ENCODE measurements around the gene SLC39A1.

The SLC39A1 gene

DNA sequence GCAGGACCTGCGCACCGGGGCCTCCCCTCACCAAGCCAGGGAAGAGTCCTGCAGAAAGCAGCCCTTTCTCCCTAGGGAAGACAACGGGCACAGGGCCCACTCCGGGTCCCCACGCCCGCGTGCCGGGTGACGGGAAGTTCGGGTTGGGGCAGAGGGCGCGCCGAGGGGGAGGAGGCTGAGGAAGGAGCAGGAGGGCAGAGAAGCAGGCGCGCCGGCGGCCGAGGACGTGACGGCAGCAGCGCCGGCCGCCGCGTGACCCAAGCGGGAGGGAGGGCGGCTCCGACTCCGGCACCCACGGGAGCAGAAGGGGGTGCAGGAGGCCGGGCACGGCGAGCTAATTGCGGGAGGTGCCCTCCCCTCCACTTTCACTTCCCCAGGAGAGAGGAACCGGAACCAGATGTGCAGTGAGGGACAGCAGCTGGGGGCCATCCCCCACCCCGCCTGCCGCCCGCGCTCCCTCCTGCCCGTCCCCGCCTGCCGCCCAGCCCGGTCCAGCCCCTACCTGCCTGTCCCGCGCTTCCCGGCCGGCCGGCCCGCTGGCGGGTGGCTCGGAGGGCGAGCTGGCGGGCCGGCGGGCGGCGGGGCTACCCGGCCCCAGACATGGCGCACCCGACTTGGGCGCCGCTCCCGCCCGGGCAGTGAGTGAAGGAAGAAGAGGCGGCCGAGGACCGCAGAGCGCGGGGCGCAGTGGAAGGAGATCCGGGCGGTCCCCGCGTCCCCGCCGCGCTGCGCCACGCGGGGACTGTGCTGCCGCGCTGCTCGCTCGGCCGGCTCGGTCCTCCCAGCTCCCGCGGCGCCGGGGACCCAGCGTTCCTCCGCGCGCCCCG lies 17.3 kb downstream of the SLC39A1 start:
- no peak for TF ChIP-seq CTCF (IDR thresholded peaks at IDR 0.05; ENCODE audit: extremely low read depth, missing control alignments)
- peak; percentile 97 for DNase-seq (ENCODE audit: low spot score)

DNA sequence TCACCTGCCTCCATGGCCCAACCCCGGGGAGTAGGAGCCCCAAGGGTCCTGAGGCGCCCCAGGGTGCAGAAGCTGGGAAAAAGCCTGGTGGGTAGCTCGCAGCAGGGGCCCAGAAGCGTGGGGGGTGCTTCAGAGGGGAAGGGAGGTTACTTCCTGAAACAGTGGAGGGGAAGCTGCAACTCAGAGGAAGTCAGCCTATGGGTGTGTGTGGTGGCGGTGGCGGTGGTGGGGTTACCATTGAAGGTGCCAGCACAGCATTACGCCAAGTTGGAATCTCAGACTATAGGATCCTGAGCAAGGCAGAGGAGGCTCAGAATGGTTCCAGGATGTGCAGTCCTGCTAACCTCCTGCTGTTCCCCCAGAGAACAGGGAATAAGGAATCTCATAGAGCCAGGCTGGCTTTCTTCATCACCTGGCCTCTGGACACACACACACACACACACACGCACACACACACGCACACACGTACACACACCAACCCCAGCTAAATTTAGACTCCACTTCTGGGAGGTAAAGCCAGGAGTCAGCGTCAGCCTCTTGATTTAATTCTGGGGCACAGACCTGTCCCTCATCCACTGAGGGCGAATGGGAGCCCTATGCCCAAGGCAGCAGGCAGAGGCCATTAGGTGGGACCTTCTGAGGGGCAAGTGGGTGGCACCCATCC lies 18.1 kb downstream of the SLC39A1 start:
- DNase-seq (ENCODE audit: low spot score) = peak; percentile 88
- no peak for TF ChIP-seq CTCF (IDR thresholded peaks at IDR 0.05; ENCODE audit: extremely low read depth, missing control alignments)

DNA sequence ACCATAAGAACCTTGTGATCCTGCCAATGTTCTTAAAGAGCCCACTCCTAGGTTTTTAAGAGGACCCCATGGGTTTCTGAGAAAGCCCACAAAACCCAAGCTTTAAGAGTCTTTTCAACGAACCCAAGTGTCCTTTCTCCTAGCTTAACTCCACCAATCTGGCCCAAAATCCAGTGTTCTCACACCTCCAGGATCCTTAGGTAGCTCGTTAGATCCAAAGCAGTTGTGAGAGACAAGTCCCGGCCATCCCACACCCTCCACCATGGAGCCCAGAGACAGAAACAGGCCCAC lies 18.6 kb downstream of the SLC39A1 start:
- no peak for TF ChIP-seq CTCF (IDR thresholded peaks at IDR 0.05; ENCODE audit: extremely low read depth, missing control alignments)
- DNase-seq (ENCODE audit: low spot score) = no peak

GRCh38 chr1:153944005-153944826 lies 19.1 kb downstream of the SLC39A1 start:
- no peak for DNase-seq (ENCODE audit: low spot score)
- TF ChIP-seq CTCF (IDR thresholded peaks at IDR 0.05; ENCODE audit: extremely low read depth, missing control alignments) = no peak

- DNase-seq (ENCODE audit: low spot score) = no peak
- no peak for TF ChIP-seq CTCF (IDR thresholded peaks at IDR 0.05; ENCODE audit: extremely low read depth, missing control alignments)
Measured at GRCh38 chr1:153942766-153943549, 20.4 kb downstream of the SLC39A1 start.

DNA sequence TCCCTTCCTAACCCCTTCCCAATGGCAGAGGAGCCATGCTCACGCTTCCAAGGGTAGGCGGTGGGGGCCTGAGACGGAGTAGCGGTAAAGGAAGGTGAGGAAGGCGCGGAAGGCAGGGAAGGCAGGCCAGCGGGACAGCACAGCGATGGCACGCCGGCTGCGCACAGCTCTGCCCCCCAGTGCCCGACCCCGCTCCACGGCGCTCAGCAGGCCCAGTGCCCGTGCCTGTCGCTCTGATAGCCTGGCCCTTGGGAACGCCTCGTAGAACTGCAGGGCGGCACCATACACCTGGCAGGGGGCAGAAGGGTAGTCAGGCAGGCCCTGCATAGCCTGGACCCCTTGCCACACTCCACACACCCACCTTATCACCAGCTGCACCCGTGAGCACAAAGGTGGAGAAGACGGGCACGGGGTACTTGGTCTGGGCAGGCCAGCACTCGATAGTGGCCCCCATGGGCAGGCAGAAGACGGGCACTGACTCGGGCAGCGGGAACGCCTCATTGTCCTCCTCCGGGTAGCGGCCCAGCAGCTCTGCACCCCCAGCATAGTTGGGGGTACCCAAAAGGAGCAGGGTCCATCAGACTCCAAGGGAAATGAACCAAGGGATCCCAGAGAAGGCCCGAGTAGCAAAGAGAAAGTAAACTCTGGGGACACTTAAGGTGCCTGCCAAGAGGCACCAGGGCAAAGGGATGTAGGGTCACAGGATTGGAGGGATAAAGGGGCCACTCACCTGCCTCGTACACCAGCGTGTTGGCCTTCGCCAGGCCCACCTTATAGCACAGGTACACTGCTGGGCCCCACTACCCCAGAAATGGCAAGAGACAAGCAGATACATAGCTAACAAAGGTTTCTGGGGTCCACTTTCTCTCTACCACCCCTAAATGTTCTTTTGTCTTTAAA lies 21.3 kb downstream of the SLC39A1 start:
- no peak for DNase-seq (ENCODE audit: low spot score)
- TF ChIP-seq CTCF (IDR thresholded peaks at IDR 0.05; ENCODE audit: extremely low read depth, missing control alignments) = no peak

All from GM20000 (cell line).